ENCODE results near the gene BBS9. TPM values are rescaled to one million over a fixed set of nuclear protein-coding genes. Genes with fewer than 3 reads are reported as not detected.

The BBS9 gene
- total and polyA plus RNA-seq, 2 experiments from 2014 or later, result 27.2 to 66.1 TPM

GRCh38 chr7:33626869-33627268 is 497.5 kb downstream of the BBS9 start:
- no peak overlapping the region for H3K27ac ChIP-seq (ENCODE audit: low read depth)
- no peak overlapping the region for H3K27ac Mint-ChIP-seq
- H3K4me2 ChIP-seq, result no peak overlapping the region
- no peaks in the 10 kb centered on the region for H3K79me2 ChIP-seq (replicated peaks; ENCODE audit: insufficient read depth)
- ATAC-seq (no peak), DNase-seq (ENCODE audit: low spot score) (no peak)
- TF ChIP-seq REST (IDR thresholded peaks at IDR 0.05; ENCODE audit: unreplicated experiment) (no peak), STAT1 (IDR thresholded peaks at IDR 0.05; ENCODE audit: unreplicated experiment) (no peak), EZH2 (IDR thresholded peaks at IDR 0.05; ENCODE audit: low read depth, unreplicated experiment) (no peak), EZH2phosphoT487 (IDR thresholded peaks at IDR 0.05; ENCODE audit: unreplicated experiment) (no peak), ZNF462 (CRISPR knock-in tag; IDR thresholded peaks at IDR 0.05) (no peak), ETS1 (IDR thresholded peaks at IDR 0.05) (no peak), CREB1 (CRISPR knock-in tag; IDR thresholded peaks at IDR 0.05; ENCODE audit: low read depth) (no peak), ZNF114 (CRISPR knock-in tag; IDR thresholded peaks at IDR 0.05) (no peak), JUNB (IDR thresholded peaks at IDR 0.05; ENCODE audit: unreplicated experiment) (no peak), POLR2AphosphoS5 (IDR thresholded peaks at IDR 0.05; ENCODE audit: low read depth) (no peak), ZNF331 (CRISPR knock-in tag; IDR thresholded peaks at IDR 0.05; ENCODE audit: low read depth) (no peak), NANOG (IDR thresholded peaks at IDR 0.05; ENCODE audit: borderline replicate concordance) (no peak)
- TF ChIP-seq, protein P1, sequence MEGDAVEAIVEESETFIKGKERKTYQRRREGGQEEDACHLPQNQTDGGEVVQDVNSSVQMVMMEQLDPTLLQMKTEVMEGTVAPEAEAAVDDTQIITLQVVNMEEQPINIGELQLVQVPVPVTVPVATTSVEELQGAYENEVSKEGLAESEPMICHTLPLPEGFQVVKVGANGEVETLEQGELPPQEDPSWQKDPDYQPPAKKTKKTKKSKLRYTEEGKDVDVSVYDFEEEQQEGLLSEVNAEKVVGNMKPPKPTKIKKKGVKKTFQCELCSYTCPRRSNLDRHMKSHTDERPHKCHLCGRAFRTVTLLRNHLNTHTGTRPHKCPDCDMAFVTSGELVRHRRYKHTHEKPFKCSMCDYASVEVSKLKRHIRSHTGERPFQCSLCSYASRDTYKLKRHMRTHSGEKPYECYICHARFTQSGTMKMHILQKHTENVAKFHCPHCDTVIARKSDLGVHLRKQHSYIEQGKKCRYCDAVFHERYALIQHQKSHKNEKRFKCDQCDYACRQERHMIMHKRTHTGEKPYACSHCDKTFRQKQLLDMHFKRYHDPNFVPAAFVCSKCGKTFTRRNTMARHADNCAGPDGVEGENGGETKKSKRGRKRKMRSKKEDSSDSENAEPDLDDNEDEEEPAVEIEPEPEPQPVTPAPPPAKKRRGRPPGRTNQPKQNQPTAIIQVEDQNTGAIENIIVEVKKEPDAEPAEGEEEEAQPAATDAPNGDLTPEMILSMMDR (conservative IDR thresholded peaks at IDR 0.05; ENCODE audit: low read depth in 2 of 2), result no peak
- H3K9me3 Mint-ChIP-seq, result peaks cover 7% of the 10 kb centered on the region
- H3K4me1 Mint-ChIP-seq, result peaks cover 31% of the 10 kb centered on the region
- H3F3A ChIP-seq (replicated peaks; ENCODE audit: low read depth), result no peaks in the 10 kb centered on the region
- H3K4me3 Mint-ChIP-seq, result no peak overlapping the region
- no peaks in the 10 kb centered on the region for H3K36me3 ChIP-seq (ENCODE audit: insufficient read depth)
- H2AFZ ChIP-seq, result no peak overlapping the region
- H3K36me3 Mint-ChIP-seq (ENCODE audit: low read depth), result peaks cover 6% of the 10 kb centered on the region; the same call in 2 of the 3 replicates
- no peaks in the 10 kb centered on the region for H3K27me3 ChIP-seq (ENCODE audit: insufficient read depth)
- peaks cover 14% of the 10 kb centered on the region; the same call in 1 of the 2 replicates for H3K4me1 ChIP-seq (ENCODE audit: insufficient read depth)
- no peaks in the 10 kb centered on the region for H4K20me1 ChIP-seq (replicated peaks; ENCODE audit: insufficient read depth)
- H3K4me3 ChIP-seq, result no peak overlapping the region
- H3K9me2 ChIP-seq (ENCODE audit: insufficient read depth), result no peaks in the 10 kb centered on the region
- H3K27me3 Mint-ChIP-seq (ENCODE audit: insufficient read depth, low read depth, poor library complexity), result no peaks in the 10 kb centered on the region

All from GM23338 (cell line).